Naive thymus-derived CD4-positive, alpha-beta T cell (primary cell): ENCODE data around the gene IL11. TPM values are rescaled to one million over a fixed set of nuclear protein-coding genes. Genes with fewer than 3 reads are reported as not detected.

Experiments
- ATAC-seq: fragments of 150-1000 bp; cut with Tn5 transposase; 2 replicates; pipeline ENCODE4 v1.10.0; 2021; ENCODE audit warnings: mild to moderate bottlenecking, moderate library complexity
- CTCF ChIA-PET: fragments of 350-600 bp; sonication (Branson Sonifier 250); formaldehyde crosslinking; loops from one replicate; lab custom pipeline; 2021; ENCODE audit warnings: antibody characterized with exemption; lab: Charles Lee
- POLR2A ChIA-PET: fragments of 350-600 bp; sonication (Branson Sonifier 250); formaldehyde crosslinking; loops from one replicate; lab custom pipeline; 2021; ENCODE audit warnings: antibody characterized with exemption, inconsistent platforms; lab: Charles Lee
- DNase-seq, 9 donors: peaks; one replicate each; pipeline versions ENCODE4 v3.0.0 to v3.0.0-alpha.2; 2020 to 2022; ENCODE audit warnings: mixed read lengths in 1 of 9
- H3K27ac ChIP-seq: one replicate; pipeline ENCODE4 v1.7.0; 2013; ENCODE audit warnings: mild to moderate bottlenecking, low read depth, low read length, moderate library complexity
- H3K27me3 ChIP-seq, 2 donors: one replicate each; pipeline ENCODE4 v1.7.0; 2013; ENCODE audit warnings: low read length in 2 of 2, mild to moderate bottlenecking in 2 of 2, moderate library complexity in 2 of 2; ENCODE audit not compliant: control insufficient read depth in 2 of 2, insufficient read depth in 2 of 2
- H3K36me3 ChIP-seq, 3 experiments: 1 replicate in 2 of 3; 2 replicates in 1 of 3; pipeline ENCODE4 v1.7.0; 2013; ENCODE audit warnings: low read length in 3 of 3, mild to moderate bottlenecking in 3 of 3, moderate library complexity in 1 of 3; ENCODE audit not compliant: insufficient read depth in 3 of 3, control insufficient read depth in 2 of 3
- H3K4me1 ChIP-seq, 2 donors: one replicate each; pipeline ENCODE4 v1.7.0; 2013; ENCODE audit warnings: low read length in 2 of 2, mild to moderate bottlenecking in 2 of 2, moderate library complexity in 1 of 2; ENCODE audit not compliant: control insufficient read depth in 2 of 2, insufficient read depth in 2 of 2
- H3K4me3 ChIP-seq: 2 replicates; pipeline ENCODE4 v1.7.0; 2013; ENCODE audit warnings: mild to moderate bottlenecking, low read length
- H3K9me3 ChIP-seq, 3 experiments: 1 replicate in 2 of 3; 2 replicates in 1 of 3; pipeline ENCODE4 v1.7.0; 2013; ENCODE audit warnings: low read length in 3 of 3; ENCODE audit not compliant: control insufficient read depth in 2 of 3
- H3K27ac Mint-ChIP-seq, 9 donors: one replicate each; pipeline ENCODE4 v1.8.0; 2020 to 2022; ENCODE audit warnings: mixed read lengths in 9 of 9, mild to moderate bottlenecking in 8 of 9, moderate library complexity in 5 of 9, inconsistent platforms in 2 of 9
- H3K27me3 Mint-ChIP-seq, 5 donors: one replicate each; pipeline ENCODE4 v1.8.0; 2021 to 2022; ENCODE audit warnings: mixed read lengths in 5 of 5, mild to moderate bottlenecking in 1 of 5
- H3K36me3 Mint-ChIP-seq, 5 donors: one replicate each; pipeline ENCODE4 v1.8.0; 2020 to 2022; ENCODE audit warnings: mixed read lengths in 5 of 5, mild to moderate bottlenecking in 3 of 5, inconsistent platforms in 1 of 5
- H3K4me1 Mint-ChIP-seq, 7 donors: one replicate each; pipeline ENCODE4 v1.8.0; 2020 to 2022; ENCODE audit warnings: mixed read lengths in 7 of 7, mild to moderate bottlenecking in 3 of 7, inconsistent platforms in 1 of 7
- H3K4me3 Mint-ChIP-seq, 10 donors: one replicate each; pipeline ENCODE4 v1.8.0; 2020 to 2022; ENCODE audit warnings: mild to moderate bottlenecking in 10 of 10, mixed read lengths in 10 of 10, moderate library complexity in 6 of 10, inconsistent platforms in 2 of 10
- H3K9me3 Mint-ChIP-seq, 11 donors: one replicate each; pipeline ENCODE4 v1.8.0; 2020 to 2022; ENCODE audit warnings: mixed read lengths in 11 of 11, mild to moderate bottlenecking in 4 of 11, inconsistent platforms in 1 of 11, moderate library complexity in 1 of 11
- intact Hi-C, 2 donors: fragments of 100-400 bp; cut with micrococcal nuclease; formaldehyde crosslinking; loops; one replicate each; pipeline ENCODE4 v1.15.1; 2023
- polyA plus RNA-seq, 2 donors: library from polyadenylated mRNA; unstranded; fragments of 300-500 nt; fragmentation: Illumina TruSeq; gene quantifications; one replicate each; pipeline ENCODE4 v1.2.3, GENCODE V29; 2021
- total RNA-seq, 6 experiments: library from RNA in 5 of 6; stranded (reverse) in 5 of 6; gene quantifications; 1 replicate in 5 of 6; 2 replicates in 1 of 6; pipeline ENCODE4 v1.2.3 and lab custom pipeline; 2021 to 2026

Gene IL11
- total and polyA plus RNA-seq, 7 experiments from 2014 or later, result 0.58 to 0.69 TPM; not detected in 5

GRCh38 chr19:55347442-55348009, 22.7 kb downstream of the IL11 start:
- CTCF ChIA-PET, result interaction anchor here (0.7 kb wide), 1 partner anchor 42 kb away, joined by 3 read pairs; no protein-coding TSS in a partner anchor
- ATAC-seq (no peak), DNase-seq (no peak)
- Histone ChIP-seq H3K27ac (no peak overlapping the region), H3K27me3 (peaks cover 0 to 4% of the 10 kb centered on the region in 2 donors), H3K4me3 (no peak overlapping the region), H3K4me1 (no peaks in the 10 kb centered on the region), H3K36me3 (peaks cover 0 to 12% (median 0%) of the 10 kb centered on the region in 3 experiments), H3K9me3 (no peaks in the 10 kb centered on the region)
- Mint-ChIP-seq H3K4me3 (peak overlapping the region in 1 of 10 donors; percentile 37), H3K4me1 (peaks cover 0 to 17% (median 6%) of the 10 kb centered on the region in 7 donors), H3K9me3 (peaks cover 0 to under 1% (median 0%) of the 10 kb centered on the region in 11 donors), H3K27ac (peak overlapping the region in 1 of 9 donors; percentile 33), H3K27me3 (peaks cover 0 to 16% (median 16%) of the 10 kb centered on the region in 5 donors), H3K36me3 (peaks cover 0 to 13% (median 4%) of the 10 kb centered on the region in 5 donors)
- POLR2A ChIA-PET, result interaction anchor here (0.6 kb wide), 1 partner anchor 259 kb away, joined by 3 read pairs; no protein-coding TSS in a partner anchor
- intact Hi-C loops, result no loop called here

GRCh38 chr19:55346725-55347441, 23.4 kb downstream of the IL11 start:
- Mint-ChIP-seq H3K27me3 (peaks cover 0 to 12% (median 10%) of the 10 kb centered on the region in 5 donors), H3K36me3 (peaks cover 0 to 13% (median 4%) of the 10 kb centered on the region in 5 donors), H3K9me3 (no peaks in the 10 kb centered on the region), H3K4me1 (peaks cover 0 to 14% (median 5%) of the 10 kb centered on the region in 7 donors), H3K4me3 (no peak overlapping the region), H3K27ac (no peak overlapping the region)
- Histone ChIP-seq H3K27ac (no peak overlapping the region), H3K4me1 (no peaks in the 10 kb centered on the region), H3K36me3 (peaks cover 0 to 15% (median 0%) of the 10 kb centered on the region in 3 experiments), H3K9me3 (no peaks in the 10 kb centered on the region), H3K27me3 (peaks cover 0 to 3% of the 10 kb centered on the region in 2 donors), H3K4me3 (no peak overlapping the region)
- ATAC-seq (no peak), DNase-seq (no peak)
- intact Hi-C loops, result no loop called here
- ChIA-PET POLR2A (interaction anchor here (0.6 kb wide), 1 partner anchor 259 kb away, joined by 3 read pairs; no protein-coding TSS in a partner anchor), CTCF (interaction anchor here (0.7 kb wide), 1 partner anchor 42 kb away, joined by 3 read pairs; no protein-coding TSS in a partner anchor)

GRCh38 chr19:55345818-55346724, 24.2 kb downstream of the IL11 start:
- Mint-ChIP-seq H3K36me3 (peaks cover 0 to 13% (median 4%) of the 10 kb centered on the region in 5 donors), H3K4me1 (peaks cover 5 to 12% (median 7%) of the 10 kb centered on the region in 7 donors), H3K27me3 (peaks cover 0 to 4% (median 2%) of the 10 kb centered on the region in 5 donors), H3K9me3 (no peaks in the 10 kb centered on the region), H3K27ac (no peak overlapping the region), H3K4me3 (no peak overlapping the region)
- Histone ChIP-seq H3K36me3 (peaks cover 0 to 15% (median 0%) of the 10 kb centered on the region in 3 experiments), H3K4me1 (no peaks in the 10 kb centered on the region), H3K9me3 (no peaks in the 10 kb centered on the region), H3K4me3 (no peak overlapping the region), H3K27ac (no peak overlapping the region), H3K27me3 (no peaks in the 10 kb centered on the region)
- ChIA-PET POLR2A (no interaction called here), CTCF (no interaction called here)
- intact Hi-C loops, result no loop called here
- DNase-seq (no peak), ATAC-seq (no peak)

- H3K4me3 Mint-ChIP-seq, result no peak overlapping the region
- peaks cover 9 to 17% (median 11%) of the 10 kb centered on the region in 7 donors for H3K4me1 Mint-ChIP-seq
- peaks cover 0 to 4% (median 0%) of the 10 kb centered on the region in 5 donors for H3K27me3 Mint-ChIP-seq
- peaks cover 0 to 13% (median 4%) of the 10 kb centered on the region in 5 donors for H3K36me3 Mint-ChIP-seq
- Histone ChIP-seq H3K4me3 (no peak overlapping the region), H3K4me1 (peaks cover 0 to 6% of the 10 kb centered on the region in 2 donors), H3K27me3 (no peaks in the 10 kb centered on the region), H3K36me3 (peaks cover 0 to 15% (median 0%) of the 10 kb centered on the region in 3 experiments), H3K27ac (no peak overlapping the region), H3K9me3 (no peaks in the 10 kb centered on the region)
- H3K9me3 Mint-ChIP-seq, result no peaks in the 10 kb centered on the region
- intact Hi-C loops, result no loop called here
- H3K27ac Mint-ChIP-seq, result peak overlapping the region in 1 of 9 donors; percentile 41
- ATAC-seq (no peak), DNase-seq (no peak)
- POLR2A ChIA-PET, result no interaction called here
- CTCF ChIA-PET, result no interaction called here
Measured at GRCh38 chr19:55345101-55345817, 25.0 kb downstream of the IL11 start.

- CTCF ChIA-PET, result no interaction called here
- peaks cover 0 to 3% (median 0%) of the 10 kb centered on the region in 11 donors for H3K9me3 Mint-ChIP-seq
- no peak for DNase-seq
Measured at GRCh38 chr19:55344444-55344843, 25.8 kb downstream of the IL11 start.

More at GRCh38 chr19:55344444-55344843, 25.8 kb downstream of the IL11 start:
- POLR2A ChIA-PET, result interaction anchor here (0.5 kb wide), 1 partner anchor 290 kb away, joined by 3 read pairs; no protein-coding TSS in a partner anchor
- Mint-ChIP-seq H3K36me3 (peaks cover 0 to 13% (median 4%) of the 10 kb centered on the region in 5 donors), H3K27ac (no peak overlapping the region), H3K4me3 (no peak overlapping the region), H3K4me1 (peaks cover 11 to 22% (median 15%) of the 10 kb centered on the region in 7 donors), H3K27me3 (peaks cover 0 to 4% (median 0%) of the 10 kb centered on the region in 5 donors)
- Histone ChIP-seq H3K36me3 (peaks cover 0 to 15% (median 0%) of the 10 kb centered on the region in 3 experiments), H3K9me3 (no peaks in the 10 kb centered on the region), H3K27me3 (no peaks in the 10 kb centered on the region), H3K27ac (no peak overlapping the region), H3K4me3 (no peak overlapping the region), H3K4me1 (peaks cover 0 to 9% of the 10 kb centered on the region in 2 donors)
- no peak for ATAC-seq
- intact Hi-C loops, result no loop called here
